Measurements from ENCODE around the gene SCRT2. TPM values are rescaled to one million over a fixed set of nuclear protein-coding genes. Genes with fewer than 3 reads are reported as not detected.

SCRT2 gene
- total RNA-seq, 1 experiment from 2014 or later = not detected

DNA sequence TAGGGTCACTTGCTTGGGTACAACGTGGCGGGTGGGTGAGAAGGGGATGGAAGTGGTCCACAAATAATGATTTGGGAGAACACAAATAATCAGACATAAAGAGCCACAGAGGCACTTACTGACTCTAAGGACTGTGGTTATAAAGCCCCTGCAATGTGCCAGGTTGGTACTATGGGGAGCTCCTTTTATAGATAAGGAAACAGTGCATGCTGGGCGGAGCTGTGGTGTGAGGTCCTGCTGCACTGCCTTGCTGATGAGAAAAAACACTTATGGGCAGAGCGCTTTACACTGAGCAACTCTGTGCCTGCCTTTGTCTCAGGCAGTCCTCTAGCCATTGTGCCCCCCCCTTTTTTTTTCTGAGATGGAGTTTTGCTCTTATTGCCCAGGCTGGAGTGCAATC lies 29.1 kb upstream of the SCRT2 start:
- ChIA-PET CTCF (no interaction called here), POLR2A (no interaction called here)
- no peak for TF ChIP-seq SIN3A (IDR thresholded peaks at IDR 0.05; ENCODE audit: borderline replicate concordance, insufficient read depth, low read depth, low read length)
- no peak for TF ChIP-seq POLR2AphosphoS5 (IDR thresholded peaks at IDR 0.05; ENCODE audit: low read depth, low read length)
- TF ChIP-seq, protein P1, sequence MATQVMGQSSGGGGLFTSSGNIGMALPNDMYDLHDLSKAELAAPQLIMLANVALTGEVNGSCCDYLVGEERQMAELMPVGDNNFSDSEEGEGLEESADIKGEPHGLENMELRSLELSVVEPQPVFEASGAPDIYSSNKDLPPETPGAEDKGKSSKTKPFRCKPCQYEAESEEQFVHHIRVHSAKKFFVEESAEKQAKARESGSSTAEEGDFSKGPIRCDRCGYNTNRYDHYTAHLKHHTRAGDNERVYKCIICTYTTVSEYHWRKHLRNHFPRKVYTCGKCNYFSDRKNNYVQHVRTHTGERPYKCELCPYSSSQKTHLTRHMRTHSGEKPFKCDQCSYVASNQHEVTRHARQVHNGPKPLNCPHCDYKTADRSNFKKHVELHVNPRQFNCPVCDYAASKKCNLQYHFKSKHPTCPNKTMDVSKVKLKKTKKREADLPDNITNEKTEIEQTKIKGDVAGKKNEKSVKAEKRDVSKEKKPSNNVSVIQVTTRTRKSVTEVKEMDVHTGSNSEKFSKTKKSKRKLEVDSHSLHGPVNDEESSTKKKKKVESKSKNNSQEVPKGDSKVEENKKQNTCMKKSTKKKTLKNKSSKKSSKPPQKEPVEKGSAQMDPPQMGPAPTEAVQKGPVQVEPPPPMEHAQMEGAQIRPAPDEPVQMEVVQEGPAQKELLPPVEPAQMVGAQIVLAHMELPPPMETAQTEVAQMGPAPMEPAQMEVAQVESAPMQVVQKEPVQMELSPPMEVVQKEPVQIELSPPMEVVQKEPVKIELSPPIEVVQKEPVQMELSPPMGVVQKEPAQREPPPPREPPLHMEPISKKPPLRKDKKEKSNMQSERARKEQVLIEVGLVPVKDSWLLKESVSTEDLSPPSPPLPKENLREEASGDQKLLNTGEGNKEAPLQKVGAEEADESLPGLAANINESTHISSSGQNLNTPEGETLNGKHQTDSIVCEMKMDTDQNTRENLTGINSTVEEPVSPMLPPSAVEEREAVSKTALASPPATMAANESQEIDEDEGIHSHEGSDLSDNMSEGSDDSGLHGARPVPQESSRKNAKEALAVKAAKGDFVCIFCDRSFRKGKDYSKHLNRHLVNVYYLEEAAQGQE (IDR thresholded peaks at IDR 0.05; ENCODE audit: insufficient read depth in 1 of 2, low read depth in 2 of 2, low read length in 1 of 2) = no peak
- no peaks in the 10 kb centered on the region for H3K4me1 ChIP-seq (ENCODE audit: control insufficient read depth, insufficient read depth, low read length)
- H3K27ac ChIP-seq (ENCODE audit: low read length) = no peak overlapping the region
- 0 out of 2 replicates have a peak, but pooled peaks cover 2% of the 10 kb centered on the region for H3K27me3 ChIP-seq (ENCODE audit: control insufficient read depth, insufficient read depth, low read length)
- intact Hi-C loops (cut with micrococcal nuclease; ENCODE audit: unreplicated experiment) = no loop called here
- ATAC-seq (no peak), DNase-seq (ENCODE audit: low read depth, low spot score) (no peak)
- no peaks in the 10 kb centered on the region for H3K9me3 ChIP-seq (ENCODE audit: control insufficient read depth, insufficient read depth, low read depth, low read length)
- in situ Hi-C loops (cut with HindIII; ENCODE audit: low pct_unique_long_range_greater_than_20kb, low sequenced_read_pairs) = no loop called here
- H3K36me3 ChIP-seq (ENCODE audit: control insufficient read depth, insufficient read depth, low read length) = no peaks in the 10 kb centered on the region
- BruUV-seq (replicated peaks) = no TSS peak
- no peak overlapping the region for H3K4me3 ChIP-seq (ENCODE audit: low read depth in 2 of 2, low read length in 2 of 2)

DNA sequence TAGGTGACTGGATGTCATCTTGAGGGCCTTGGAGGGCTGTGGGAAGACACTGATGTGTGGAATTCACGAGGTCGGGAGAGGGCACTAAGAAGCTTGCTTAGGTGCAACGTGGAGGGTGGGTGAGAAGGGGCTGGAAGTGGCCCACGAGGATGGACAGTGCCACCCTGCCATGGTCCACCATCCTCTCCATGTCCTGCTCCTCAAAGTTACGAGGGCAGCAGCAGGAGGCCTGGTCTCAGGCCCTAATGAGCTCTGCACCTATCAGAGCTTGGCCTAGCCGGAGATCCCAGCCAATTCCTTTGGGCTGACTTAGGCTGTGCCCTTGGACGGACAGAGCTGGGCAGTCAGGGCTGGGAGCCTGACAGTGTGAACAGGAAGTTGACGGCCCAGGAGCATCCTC lies 27.8 kb upstream of the SCRT2 start:
- Histone ChIP-seq H3K36me3 (ENCODE audit: control insufficient read depth, insufficient read depth, low read length) (no peaks in the 10 kb centered on the region), H3K27me3 (ENCODE audit: control insufficient read depth, insufficient read depth, low read length) (no peaks in the 10 kb centered on the region), H3K27ac (ENCODE audit: low read length) (no peak overlapping the region), H3K9me3 (ENCODE audit: control insufficient read depth, insufficient read depth, low read depth, low read length) (no peaks in the 10 kb centered on the region), H3K4me1 (ENCODE audit: control insufficient read depth, insufficient read depth, low read length) (no peaks in the 10 kb centered on the region), H3K4me3 (ENCODE audit: low read depth in 2 of 2, low read length in 2 of 2) (no peak overlapping the region)
- intact Hi-C loops (cut with micrococcal nuclease; ENCODE audit: unreplicated experiment) = no loop called here
- DNase-seq (ENCODE audit: low read depth, low spot score) (no peak), ATAC-seq (no peak)
- in situ Hi-C loops (cut with HindIII; ENCODE audit: low pct_unique_long_range_greater_than_20kb, low sequenced_read_pairs) = no loop called here
- CTCF ChIA-PET = no interaction called here
- POLR2A ChIA-PET = no interaction called here
- no TSS peak for BruUV-seq (replicated peaks)
- TF ChIP-seq, protein P1 (IDR thresholded peaks at IDR 0.05; ENCODE audit: insufficient read depth in 1 of 2, low read depth in 2 of 2, low read length in 1 of 2) = no peak
- TF ChIP-seq SIN3A (IDR thresholded peaks at IDR 0.05; ENCODE audit: borderline replicate concordance, insufficient read depth, low read depth, low read length) (no peak), TCF7L2 (IDR thresholded peaks at IDR 0.05; ENCODE audit: low read depth, low read length) (no peak), POLR2AphosphoS5 (IDR thresholded peaks at IDR 0.05; ENCODE audit: low read depth, low read length) (no peak)
- TF ChIP-seq, protein P2, sequence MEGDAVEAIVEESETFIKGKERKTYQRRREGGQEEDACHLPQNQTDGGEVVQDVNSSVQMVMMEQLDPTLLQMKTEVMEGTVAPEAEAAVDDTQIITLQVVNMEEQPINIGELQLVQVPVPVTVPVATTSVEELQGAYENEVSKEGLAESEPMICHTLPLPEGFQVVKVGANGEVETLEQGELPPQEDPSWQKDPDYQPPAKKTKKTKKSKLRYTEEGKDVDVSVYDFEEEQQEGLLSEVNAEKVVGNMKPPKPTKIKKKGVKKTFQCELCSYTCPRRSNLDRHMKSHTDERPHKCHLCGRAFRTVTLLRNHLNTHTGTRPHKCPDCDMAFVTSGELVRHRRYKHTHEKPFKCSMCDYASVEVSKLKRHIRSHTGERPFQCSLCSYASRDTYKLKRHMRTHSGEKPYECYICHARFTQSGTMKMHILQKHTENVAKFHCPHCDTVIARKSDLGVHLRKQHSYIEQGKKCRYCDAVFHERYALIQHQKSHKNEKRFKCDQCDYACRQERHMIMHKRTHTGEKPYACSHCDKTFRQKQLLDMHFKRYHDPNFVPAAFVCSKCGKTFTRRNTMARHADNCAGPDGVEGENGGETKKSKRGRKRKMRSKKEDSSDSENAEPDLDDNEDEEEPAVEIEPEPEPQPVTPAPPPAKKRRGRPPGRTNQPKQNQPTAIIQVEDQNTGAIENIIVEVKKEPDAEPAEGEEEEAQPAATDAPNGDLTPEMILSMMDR (IDR thresholded peaks at IDR 0.05) = no peak

Measured in Panc1 (cell line).